Urinary bladder (tissue), 4 donors: ENCODE data around the gene FARP2. TPM values are rescaled to one million over a fixed set of nuclear protein-coding genes. Genes with fewer than 3 reads are reported as not detected.
A peak's percentile ranks its signal among the peaks of the same experiment; 100 is the strongest.

Experiments used
- DNase-seq: peaks from one replicate; pipeline ENCODE4 v3.0.0-alpha.2; 2015; ENCODE audit errors: extremely low spot score
- H3K27ac ChIP-seq: one replicate; pipeline ENCODE4 v1.5.1; 2013; ENCODE audit warnings: low read depth, mild to moderate bottlenecking, moderate library complexity
- H3K36me3 ChIP-seq: one replicate; pipeline ENCODE4 v1.6.1; 2013; ENCODE audit warnings: mild to moderate bottlenecking, moderate library complexity; ENCODE audit not compliant: insufficient read depth
- H3K4me1 ChIP-seq: one replicate; pipeline ENCODE4 v1.6.1; 2013; ENCODE audit warnings: mild to moderate bottlenecking, moderate library complexity; ENCODE audit not compliant: insufficient read depth
- H3K4me3 ChIP-seq: one replicate; pipeline ENCODE4 v1.5.1; 2013; ENCODE audit warnings: low read depth, low read length
- WGBS: extraction: QIAGEN DNeasy Blood & Tissue Kit; methylation state at CpG from one replicate; pipeline ENCODE4 v1.1.7; 2013; 5-methylcytosine and 5-hydroxymethylcytosine counted together
- polyA plus RNA-seq: library from polyadenylated mRNA; stranded (reverse); fragments of 200-250 nt; gene quantifications from one replicate; pipeline ENCODE4 v1.2.3, GENCODE V29; 2013
- total RNA-seq: library from RNA; depleted of rRNA; stranded (reverse); fragments of >200 nt; gene quantifications from one replicate; pipeline ENCODE4 v1.2.3, GENCODE V29; 2014
- donor health status: healthy with polysubstance abuse.
- donor health status: healthy.

FARP2 gene
- 51.7 TPM for total RNA-seq
- 16.2 TPM for polyA plus RNA-seq

- DNase-seq = peak; percentile 97
- H3K27ac ChIP-seq = peak within 1 kb of the TSS; percentile 86
- WGBS = under 1% methylated on average over 101 of the region's 101 CpGs
- H3K4me1 ChIP-seq = no peaks in the 10 kb centered on the region
- H3K4me3 ChIP-seq = peak within 1 kb of the TSS; percentile 70
- peaks cover 3% of the 10 kb centered on the region for H3K36me3 ChIP-seq
Measured at GRCh38 chr2:241355983-241356870, at the start of gene FARP2. TSS of gene FARP2 (plus strand) at chr2:241356285. CDS start at chr2:241373108, 16,823 bp downstream.

GRCh38 chr2:241307055-241307454 lies 49.0 kb upstream of the FARP2 start:
- DNase-seq = no peak
- 87% methylated on average over 6 of the region's 6 CpGs for WGBS
- Histone ChIP-seq H3K4me1 (peaks cover 3% of the 10 kb centered on the region), H3K27ac (no peak overlapping the region), H3K4me3 (no peak overlapping the region), H3K36me3 (no peaks in the 10 kb centered on the region)

GRCh38 chr2:241308267-241308666 lies 47.8 kb upstream of the FARP2 start:
- Histone ChIP-seq H3K4me1 (peaks cover 3% of the 10 kb centered on the region), H3K27ac (no peak overlapping the region), H3K36me3 (no peaks in the 10 kb centered on the region), H3K4me3 (no peak overlapping the region)
- no peak for DNase-seq
- 87% methylated on average over 5 of the region's 5 CpGs for WGBS

- peaks cover 3% of the 10 kb centered on the region for H3K4me1 ChIP-seq
- WGBS = 87% methylated on average over 18 of the region's 18 CpGs
- no peak overlapping the region for H3K27ac ChIP-seq
- DNase-seq = no peak
- no peak overlapping the region for H3K4me3 ChIP-seq
- no peaks in the 10 kb centered on the region for H3K36me3 ChIP-seq
Measured at GRCh38 chr2:241308832-241309500, 47.1 kb upstream of the FARP2 start.

- Histone ChIP-seq H3K4me1 (peaks cover 3% of the 10 kb centered on the region), H3K4me3 (no peak overlapping the region), H3K27ac (no peak overlapping the region), H3K36me3 (no peaks in the 10 kb centered on the region)
- no peak for DNase-seq
- 66% methylated on average over 2 of the region's 2 CpGs for WGBS
Measured at GRCh38 chr2:241309684-241310117, 46.4 kb upstream of the FARP2 start.

- no peak for DNase-seq
- Histone ChIP-seq H3K4me1 (peaks cover 3% of the 10 kb centered on the region), H3K4me3 (no peak overlapping the region), H3K36me3 (no peaks in the 10 kb centered on the region), H3K27ac (no peak overlapping the region)
- 91% methylated on average over 13 of the region's 13 CpGs for WGBS
Measured at GRCh38 chr2:241310917-241311566, 45.0 kb upstream of the FARP2 start.

- H3K4me3 ChIP-seq = no peak overlapping the region
- 66% methylated on average over 4 of the region's 4 CpGs for WGBS
- no peaks in the 10 kb centered on the region for H3K36me3 ChIP-seq
- no peak for DNase-seq
- H3K27ac ChIP-seq = no peak overlapping the region
- peaks cover 3% of the 10 kb centered on the region for H3K4me1 ChIP-seq
Measured at GRCh38 chr2:241312082-241312481, 44.0 kb upstream of the FARP2 start.

GRCh38 chr2:241313543-241314095 lies 42.5 kb upstream of the FARP2 start:
- no peak for DNase-seq
- H3K4me1 ChIP-seq = peaks cover 3% of the 10 kb centered on the region
- WGBS = 84% methylated on average over 8 of the region's 8 CpGs
- no peak overlapping the region for H3K4me3 ChIP-seq
- no peak overlapping the region for H3K27ac ChIP-seq
- H3K36me3 ChIP-seq = no peaks in the 10 kb centered on the region

- H3K4me3 ChIP-seq = peak overlapping the region; percentile 73
- peak overlapping the region; percentile 94 for H3K27ac ChIP-seq
- 3% methylated on average over 38 of the region's 38 CpGs for WGBS
- H3K36me3 ChIP-seq = no peaks in the 10 kb centered on the region
- no peak for DNase-seq
- H3K4me1 ChIP-seq = peaks cover 3% of the 10 kb centered on the region
Measured at GRCh38 chr2:241314226-241315092, 41.6 kb upstream of the FARP2 start.

GRCh38 chr2:241315093-241315878 lies 40.8 kb upstream of the FARP2 start, which contains the start of gene HDLBP:
TSS of gene HDLBP (minus strand) at chr2:241315672. CDS start at chr2:241266869, 48,803 bp downstream.
- WGBS = under 1% methylated on average over 73 of the region's 73 CpGs
- H3K36me3 ChIP-seq = no peaks in the 10 kb centered on the region
- peak within 1 kb of the TSS; percentile 99 for H3K27ac ChIP-seq
- peak within 1 kb of the TSS; percentile 73 for H3K4me3 ChIP-seq
- H3K4me1 ChIP-seq = peaks cover 3% of the 10 kb centered on the region
- peak; percentile 95 for DNase-seq

- DNase-seq = peak; percentile 39
- Histone ChIP-seq H3K4me1 (peaks cover 3% of the 10 kb centered on the region), H3K36me3 (no peaks in the 10 kb centered on the region), H3K4me3 (peak within 1 kb of the TSS; percentile 73), H3K27ac (peak within 1 kb of the TSS; percentile 99)
- WGBS = under 1% methylated on average over 75 of the region's 75 CpGs
Measured at GRCh38 chr2:241315879-241316631, 40.0 kb upstream of the FARP2 start, which contains the start of gene SEPTIN2. TSS of gene SEPTIN2 (plus strand) at chr2:241315925. CDS start at chr2:241324233, 8,308 bp downstream.
